Measurements from ENCODE around the gene FAM111A. TPM values are rescaled to one million over a fixed set of nuclear protein-coding genes. Genes with fewer than 3 reads are reported as not detected.
A peak's percentile ranks its signal among the peaks of the same experiment; 100 is the strongest.

Gene FAM111A
- total and polyA plus RNA-seq, 10 of the 15 experiments (the other 5 are each of a cell fraction or from before 2014, with no cell fraction given): 26.6 to 95.0 (median 67.5) TPM

DNA sequence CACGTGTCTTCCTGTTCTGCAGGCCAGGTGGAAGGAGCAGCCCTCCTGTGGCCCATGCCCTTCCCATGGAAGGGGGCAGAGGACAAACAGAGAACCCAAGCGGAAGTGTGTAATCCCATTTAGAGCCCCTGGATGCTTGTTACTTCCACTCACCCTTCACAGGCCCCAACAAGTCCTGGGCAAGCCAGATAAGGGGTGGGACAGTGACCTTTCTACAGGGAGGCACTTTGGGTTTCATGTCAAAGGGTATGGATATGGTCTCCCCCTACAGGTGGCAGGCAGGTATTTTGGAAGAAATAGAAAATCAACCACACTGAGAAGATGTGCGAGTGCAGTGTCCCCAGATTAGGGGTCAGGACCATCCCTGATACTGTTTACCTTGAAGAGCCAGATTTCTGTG lies 58.7 kb downstream of the FAM111A start (continued):
- TF ChIP-seq, protein P1, sequence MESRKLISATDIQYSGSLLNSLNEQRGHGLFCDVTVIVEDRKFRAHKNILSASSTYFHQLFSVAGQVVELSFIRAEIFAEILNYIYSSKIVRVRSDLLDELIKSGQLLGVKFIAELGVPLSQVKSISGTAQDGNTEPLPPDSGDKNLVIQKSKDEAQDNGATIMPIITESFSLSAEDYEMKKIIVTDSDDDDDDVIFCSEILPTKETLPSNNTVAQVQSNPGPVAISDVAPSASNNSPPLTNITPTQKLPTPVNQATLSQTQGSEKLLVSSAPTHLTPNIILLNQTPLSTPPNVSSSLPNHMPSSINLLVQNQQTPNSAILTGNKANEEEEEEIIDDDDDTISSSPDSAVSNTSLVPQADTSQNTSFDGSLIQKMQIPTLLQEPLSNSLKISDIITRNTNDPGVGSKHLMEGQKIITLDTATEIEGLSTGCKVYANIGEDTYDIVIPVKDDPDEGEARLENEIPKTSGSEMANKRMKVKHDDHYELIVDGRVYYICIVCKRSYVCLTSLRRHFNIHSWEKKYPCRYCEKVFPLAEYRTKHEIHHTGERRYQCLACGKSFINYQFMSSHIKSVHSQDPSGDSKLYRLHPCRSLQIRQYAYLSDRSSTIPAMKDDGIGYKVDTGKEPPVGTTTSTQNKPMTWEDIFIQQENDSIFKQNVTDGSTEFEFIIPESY (IDR thresholded peaks at IDR 0.05): no peak
- no peak for TF ChIP-seq KLF5 (IDR thresholded peaks at IDR 0.05; ENCODE audit: partially characterized antibody)
- no peak for TF ChIP-seq SMAD5 (IDR thresholded peaks at IDR 0.05; ENCODE audit: low read depth)
- peak; percentile 40; the same call in 1 of the 2 replicates for TF ChIP-seq NR2F1 (conservative IDR thresholded peaks at IDR 0.05)
- TF ChIP-seq SIN3A (IDR thresholded peaks at IDR 0.05; ENCODE audit: low read depth, low read length): no peak
- no peak for TF ChIP-seq TAF1 (IDR thresholded peaks at IDR 0.05; ENCODE audit: borderline replicate concordance, low read depth, low read length)
- no peak for TF ChIP-seq FOXM1 (IDR thresholded peaks at IDR 0.05; ENCODE audit: low read depth, low read length)
- 0 out of 2 replicates have a peak, but pooled peaks have one; percentile 15 for TF ChIP-seq LARP7 (IDR thresholded peaks at IDR 0.05)
- TF ChIP-seq TCF3 (IDR thresholded peaks at IDR 0.05; ENCODE audit: borderline replicate concordance, insufficient read depth, low read depth, low read length): no peak
- peak; percentile 57 for TF ChIP-seq RAD21 (IDR thresholded peaks at IDR 0.05; ENCODE audit: insufficient read depth, low read depth, low read length)
- TF ChIP-seq, protein P2, sequence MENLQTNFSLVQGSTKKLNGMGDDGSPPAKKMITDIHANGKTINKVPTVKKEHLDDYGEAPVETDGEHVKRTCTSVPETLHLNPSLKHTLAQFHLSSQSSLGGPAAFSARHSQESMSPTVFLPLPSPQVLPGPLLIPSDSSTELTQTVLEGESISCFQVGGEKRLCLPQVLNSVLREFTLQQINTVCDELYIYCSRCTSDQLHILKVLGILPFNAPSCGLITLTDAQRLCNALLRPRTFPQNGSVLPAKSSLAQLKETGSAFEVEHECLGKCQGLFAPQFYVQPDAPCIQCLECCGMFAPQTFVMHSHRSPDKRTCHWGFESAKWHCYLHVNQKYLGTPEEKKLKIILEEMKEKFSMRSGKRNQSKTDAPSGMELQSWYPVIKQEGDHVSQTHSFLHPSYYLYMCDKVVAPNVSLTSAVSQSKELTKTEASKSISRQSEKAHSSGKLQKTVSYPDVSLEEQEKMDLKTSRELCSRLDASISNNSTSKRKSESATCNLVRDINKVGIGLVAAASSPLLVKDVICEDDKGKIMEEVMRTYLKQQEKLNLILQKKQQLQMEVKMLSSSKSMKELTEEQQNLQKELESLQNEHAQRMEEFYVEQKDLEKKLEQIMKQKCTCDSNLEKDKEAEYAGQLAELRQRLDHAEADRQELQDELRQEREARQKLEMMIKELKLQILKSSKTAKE (IDR thresholded peaks at IDR 0.05; ENCODE audit: low read depth, poor library complexity, severe bottlenecking): no peak
- TF ChIP-seq SREBF1 (IDR thresholded peaks at IDR 0.05; ENCODE audit: low read length): no peak
- no peak for TF ChIP-seq TBL1XR1 (IDR thresholded peaks at IDR 0.05; ENCODE audit: low read depth, low read length)
- TF ChIP-seq CREB1 (IDR thresholded peaks at IDR 0.05; ENCODE audit: low read depth): no peak
- no peak for TF ChIP-seq SPI1 (IDR thresholded peaks at IDR 0.05; ENCODE audit: borderline replicate concordance, insufficient read depth, low read depth, low read length)
- TF ChIP-seq, protein P3, sequence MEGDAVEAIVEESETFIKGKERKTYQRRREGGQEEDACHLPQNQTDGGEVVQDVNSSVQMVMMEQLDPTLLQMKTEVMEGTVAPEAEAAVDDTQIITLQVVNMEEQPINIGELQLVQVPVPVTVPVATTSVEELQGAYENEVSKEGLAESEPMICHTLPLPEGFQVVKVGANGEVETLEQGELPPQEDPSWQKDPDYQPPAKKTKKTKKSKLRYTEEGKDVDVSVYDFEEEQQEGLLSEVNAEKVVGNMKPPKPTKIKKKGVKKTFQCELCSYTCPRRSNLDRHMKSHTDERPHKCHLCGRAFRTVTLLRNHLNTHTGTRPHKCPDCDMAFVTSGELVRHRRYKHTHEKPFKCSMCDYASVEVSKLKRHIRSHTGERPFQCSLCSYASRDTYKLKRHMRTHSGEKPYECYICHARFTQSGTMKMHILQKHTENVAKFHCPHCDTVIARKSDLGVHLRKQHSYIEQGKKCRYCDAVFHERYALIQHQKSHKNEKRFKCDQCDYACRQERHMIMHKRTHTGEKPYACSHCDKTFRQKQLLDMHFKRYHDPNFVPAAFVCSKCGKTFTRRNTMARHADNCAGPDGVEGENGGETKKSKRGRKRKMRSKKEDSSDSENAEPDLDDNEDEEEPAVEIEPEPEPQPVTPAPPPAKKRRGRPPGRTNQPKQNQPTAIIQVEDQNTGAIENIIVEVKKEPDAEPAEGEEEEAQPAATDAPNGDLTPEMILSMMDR (IDR thresholded peaks at IDR 0.05 in 2 of 3, conservative IDR thresholded peaks at IDR 0.05 in 1 of 3; ENCODE audit: control insufficient read depth in 2 of 3, extremely low read depth in 1 of 3, insufficient read depth in 1 of 3, low read depth in 3 of 3, low read length in 3 of 3): peak; percentile 35 to 51 (median 42); a peak in 4 of 6 replicates
- no peak for TF ChIP-seq IRF4 (IDR thresholded peaks at IDR 0.05; ENCODE audit: low read depth, low read length)
- no peak for TF ChIP-seq STAT3 (IDR thresholded peaks at IDR 0.05; ENCODE audit: low read depth, low read length)
- TF ChIP-seq, protein P4, sequence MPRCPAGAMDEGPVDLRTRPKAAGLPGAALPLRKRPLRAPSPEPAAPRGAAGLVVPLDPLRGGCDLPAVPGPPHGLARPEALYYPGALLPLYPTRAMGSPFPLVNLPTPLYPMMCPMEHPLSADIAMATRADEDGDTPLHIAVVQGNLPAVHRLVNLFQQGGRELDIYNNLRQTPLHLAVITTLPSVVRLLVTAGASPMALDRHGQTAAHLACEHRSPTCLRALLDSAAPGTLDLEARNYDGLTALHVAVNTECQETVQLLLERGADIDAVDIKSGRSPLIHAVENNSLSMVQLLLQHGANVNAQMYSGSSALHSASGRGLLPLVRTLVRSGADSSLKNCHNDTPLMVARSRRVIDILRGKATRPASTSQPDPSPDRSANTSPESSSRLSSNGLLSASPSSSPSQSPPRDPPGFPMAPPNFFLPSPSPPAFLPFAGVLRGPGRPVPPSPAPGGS (IDR thresholded peaks at IDR 0.05; ENCODE audit: borderline replicate concordance, insufficient read depth, low read depth, low read length, poor library complexity, severe bottlenecking): no peak
- no peak for TF ChIP-seq BMI1 (IDR thresholded peaks at IDR 0.05; ENCODE audit: borderline replicate concordance)
- no peak for TF ChIP-seq MEF2B (IDR thresholded peaks at IDR 0.05; ENCODE audit: partially characterized antibody, poor library complexity, severe bottlenecking)
- TF ChIP-seq SMC3 (IDR thresholded peaks at IDR 0.05; ENCODE audit: borderline replicate concordance, low read length): peak; percentile 31; the same call in 1 of the 2 replicates
- TF ChIP-seq POU2F2 (IDR thresholded peaks at IDR 0.05; ENCODE audit: borderline replicate concordance, low read depth, low read length): no peak
- TF ChIP-seq NR2C1 (IDR thresholded peaks at IDR 0.05): 0 out of 2 replicates have a peak, but pooled peaks have one; percentile 27

Measured in GM12878 (cell line).